Upper lobe of left lung (tissue), 6 donors: ENCODE data around the gene BAD. TPM values are rescaled to one million over a fixed set of nuclear protein-coding genes. Genes with fewer than 3 reads are reported as not detected.

Source experiments
- ATAC-seq, 2 donors: fragments of 200-7000 bp; cut with Tn5 transposase; one replicate each; pipeline ENCODE4 v1.9.1; 2022; ENCODE audit warnings: mild to moderate bottlenecking in 2 of 2, moderate library complexity in 2 of 2; ENCODE audit not compliant: low FRiP score in 2 of 2
- DNase-seq, 2 donors: peaks; one replicate each; pipeline ENCODE4 v3.0.0-alpha.2; 2019 to 2020
- H3K27ac ChIP-seq, 4 donors: fragments of 200-600 bp; sonication (generic); one replicate each; pipeline ENCODE4 v1.5.1; 2016 to 2019
- H3K27me3 ChIP-seq, 4 donors: fragments of 200-600 bp; sonication (generic); one replicate each; pipeline ENCODE4 v1.5.1; 2017 to 2019
- H3K36me3 ChIP-seq, 4 donors: fragments of 200-600 bp; sonication (generic); one replicate each; pipeline ENCODE4 v1.5.1; 2016 to 2019
- H3K4me1 ChIP-seq, 4 donors: fragments of 200-600 bp; sonication (generic); one replicate each; pipeline ENCODE4 v1.5.1; 2018 to 2019
- H3K4me3 ChIP-seq, 4 donors: fragments of 200-600 bp; sonication (generic); one replicate each; pipeline ENCODE4 v1.5.1; 2017 to 2019; ENCODE audit warnings: mild to moderate bottlenecking in 2 of 4, moderate library complexity in 1 of 4
- H3K9me3 ChIP-seq, 4 donors: fragments of 200-600 bp; sonication (generic); one replicate each; pipeline ENCODE4 v1.5.1; 2018 to 2019
- CTCF ChIP-seq, 6 experiments: fragments of 450-650 bp in 4 of 6; fragments of 200-600 bp in 2 of 6; sonication (generic) in 2 of 6; IDR thresholded peaks; one replicate each; pipeline ENCODE4 v1.5.1; 2016 to 2019; ENCODE audit warnings: antibody characterized with exemption in 6 of 6
- EP300 ChIP-seq, 4 donors: sonication (generic); formaldehyde crosslinking; IDR thresholded peaks; one replicate each; pipeline ENCODE4 v1.5.1; 2017; ENCODE audit warnings: antibody characterized with exemption in 4 of 4, control low read depth in 2 of 4
- POLR2A ChIP-seq, 4 donors: fragments of 450-650 bp; IDR thresholded peaks; one replicate each; pipeline ENCODE4 v1.5.1; 2016 to 2017; ENCODE audit warnings: antibody characterized with exemption in 4 of 4, mild to moderate bottlenecking in 2 of 4
- POLR2AphosphoS5 ChIP-seq, 2 donors: sonication (generic); formaldehyde crosslinking; IDR thresholded peaks; one replicate each; pipeline ENCODE4 v1.5.1; 2017; ENCODE audit warnings: antibody characterized with exemption in 2 of 2
- WGBS, 2 donors: methylation state at CpG; one replicate each; pipeline ENCODE4 v1.1.5; 2017 to 2018; 5-methylcytosine and 5-hydroxymethylcytosine counted together
- total RNA-seq, 6 donors: library from RNA; depleted of rRNA in 4 of 6; stranded (reverse); fragments of >200 nt in 4 of 6; gene quantifications; one replicate each; pipeline versions ENCODE4 v1.1.0 to v1.2.1, GENCODE V29; 2016 to 2021
- donor health status: DM: no; HTN: no; CAD: no; lungs with moderate emphysema.
- donor health status: DM: no; HTN: yes; CAD: no; lungs with severe emphysema.

The BAD gene
- total RNA-seq, 6 donors from 2014 or later: 59.7 to 150 (median 80.1) TPM

- ATAC-seq: no peak
These were observed 11.3 kb upstream of the BAD start for GRCh38 chr11:64295760-64296159.

GRCh38 chr11:64294774-64295173, 10.3 kb upstream of the BAD start:
- 50 to 68% methylated on average over 3 of the region's 3 CpGs for WGBS, 2 donors
- no peak for ATAC-seq
- Histone ChIP-seq H3K4me3 (no peak overlapping the region), H3K27me3 (peaks cover 0 to 65% (median 43%) of the 10 kb centered on the region in 4 donors), H3K4me1 (peaks cover 23 to 31% (median 27%) of the 10 kb centered on the region in 4 donors), H3K36me3 (no peaks in the 10 kb centered on the region), H3K27ac (no peak overlapping the region), H3K9me3 (no peaks in the 10 kb centered on the region)
- DNase-seq: no peak
- no peak for TF ChIP-seq POLR2A (IDR thresholded peaks at IDR 0.05)
- no peak for TF ChIP-seq CTCF (IDR thresholded peaks at IDR 0.05)
- no peak for TF ChIP-seq POLR2AphosphoS5 (IDR thresholded peaks at IDR 0.05)
- TF ChIP-seq EP300 (IDR thresholded peaks at IDR 0.05): no peak

More at GRCh38 chr11:64295760-64296159, 11.3 kb upstream of the BAD start:
- H3K4me1 ChIP-seq: peaks cover 33 to 41% (median 37%) of the 10 kb centered on the region in 4 donors
- DNase-seq: no peak
- no peaks in the 10 kb centered on the region for H3K36me3 ChIP-seq
- no peak overlapping the region for H3K4me3 ChIP-seq
- no peak for TF ChIP-seq EP300 (IDR thresholded peaks at IDR 0.05)
- no peak for TF ChIP-seq POLR2A (IDR thresholded peaks at IDR 0.05)
- TF ChIP-seq CTCF (IDR thresholded peaks at IDR 0.05): no peak
- TF ChIP-seq POLR2AphosphoS5 (IDR thresholded peaks at IDR 0.05): no peak
- no peaks in the 10 kb centered on the region for H3K9me3 ChIP-seq
- no peak overlapping the region for H3K27ac ChIP-seq
- 81 to 91% methylated on average over 4 of the region's 4 CpGs for WGBS, 2 donors
- H3K27me3 ChIP-seq: peaks cover 0 to 72% (median 50%) of the 10 kb centered on the region in 4 donors

- H3K36me3 ChIP-seq: no peaks in the 10 kb centered on the region
- WGBS, 2 donors: 27 to 33% methylated on average over 33 to 40 of the region's 42 CpGs
- H3K27me3 ChIP-seq: peaks cover 0 to 50% (median 33%) of the 10 kb centered on the region in 4 donors
- peak overlapping the region; percentile 4 to 46 (median 34) for H3K4me3 ChIP-seq
- H3K4me1 ChIP-seq: peaks cover 14 to 23% (median 18%) of the 10 kb centered on the region in 4 donors
- TF ChIP-seq EP300 (IDR thresholded peaks at IDR 0.05) (no peak), POLR2A (IDR thresholded peaks at IDR 0.05) (no peak)
- no peaks in the 10 kb centered on the region for H3K9me3 ChIP-seq
- ATAC-seq (no peak), DNase-seq (peak in 1 of 2 donors; percentile 75)
- no peak overlapping the region for H3K27ac ChIP-seq
These were observed 8.2 kb upstream of the BAD start for GRCh38 chr11:64292460-64293254.

- Histone ChIP-seq H3K4me1 (peaks cover 14 to 23% (median 18%) of the 10 kb centered on the region in 4 donors), H3K27ac (no peak overlapping the region), H3K4me3 (peak overlapping the region; percentile 4 to 46 (median 34)), H3K9me3 (no peaks in the 10 kb centered on the region), H3K36me3 (no peaks in the 10 kb centered on the region), H3K27me3 (peaks cover 0 to 42% (median 26%) of the 10 kb centered on the region in 4 donors)
- ATAC-seq: peak in 1 of 2 donors; percentile 29
- WGBS, 2 donors: 0% methylated on average over 2 of the region's 96 CpGs; no CpG with 5 or more reads in 1 of the 2 donors
- peak in 1 of 2 donors; percentile 86 for DNase-seq
- no peak for TF ChIP-seq CTCF (IDR thresholded peaks at IDR 0.05)
- TF ChIP-seq EP300 (IDR thresholded peaks at IDR 0.05): no peak
- no peak for TF ChIP-seq POLR2A (IDR thresholded peaks at IDR 0.05)
- no peak for TF ChIP-seq POLR2AphosphoS5 (IDR thresholded peaks at IDR 0.05)
These were observed 7.4 kb upstream of the BAD start for GRCh38 chr11:64291752-64292459.

- ATAC-seq (no peak), DNase-seq (peak in 1 of 2 donors; percentile 81)
- H3K27me3 ChIP-seq: peaks cover 0 to 38% (median 24%) of the 10 kb centered on the region in 4 donors
- H3K4me3 ChIP-seq: peak within 1 kb of the TSS; percentile 4 to 46 (median 34)
- 7 to 17% methylated on average over 5 to 15 of the region's 45 CpGs for WGBS, 2 donors
- no peak within 1 kb of the TSS for H3K27ac ChIP-seq
- no peaks in the 10 kb centered on the region for H3K36me3 ChIP-seq
- TF ChIP-seq POLR2A (IDR thresholded peaks at IDR 0.05) (no peak), POLR2AphosphoS5 (IDR thresholded peaks at IDR 0.05) (no peak), EP300 (IDR thresholded peaks at IDR 0.05) (no peak), CTCF (IDR thresholded peaks at IDR 0.05) (no peak)
- H3K4me1 ChIP-seq: peaks cover 17 to 29% (median 21%) of the 10 kb centered on the region in 4 donors
- H3K9me3 ChIP-seq: no peaks in the 10 kb centered on the region
These were observed 6.8 kb upstream of the BAD start, which contains the start of gene KCNK4 for GRCh38 chr11:64291262-64291751. Gene KCNK4 (plus strand): TSS chr11:64291302. CDS start chr11:64293019, 1,717 bp downstream.
